Measurements from ENCODE around the gene NUDT14. TPM values are rescaled to one million over a fixed set of nuclear protein-coding genes. Genes with fewer than 3 reads are reported as not detected.

Gene NUDT14
- total RNA-seq, 4 donors from 2014 or later: 12.1 to 22.3 (median 16.6) TPM

DNA sequence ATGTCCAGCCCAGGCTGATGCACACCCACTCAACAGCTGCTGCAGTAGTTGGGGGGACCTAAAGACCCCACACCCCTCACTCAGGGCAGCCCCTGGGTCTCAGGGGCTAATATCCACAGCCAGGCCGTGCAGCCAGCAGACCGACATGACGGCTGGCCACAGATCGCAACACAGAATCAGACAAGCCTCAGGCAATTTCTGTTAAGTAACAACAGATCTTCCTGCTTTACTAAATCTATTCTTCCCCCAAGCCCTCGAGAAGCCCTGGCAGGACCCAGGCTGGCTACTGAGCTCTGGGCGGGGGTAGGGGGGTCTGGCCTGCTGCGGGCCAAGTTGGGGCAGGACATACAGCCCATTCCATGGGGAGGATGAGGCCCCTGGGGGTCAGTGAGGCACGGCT lies 28.0 kb upstream of the NUDT14 start:
- no peak for DNase-seq (ENCODE audit: low spot score)
- TF ChIP-seq, protein P1, sequence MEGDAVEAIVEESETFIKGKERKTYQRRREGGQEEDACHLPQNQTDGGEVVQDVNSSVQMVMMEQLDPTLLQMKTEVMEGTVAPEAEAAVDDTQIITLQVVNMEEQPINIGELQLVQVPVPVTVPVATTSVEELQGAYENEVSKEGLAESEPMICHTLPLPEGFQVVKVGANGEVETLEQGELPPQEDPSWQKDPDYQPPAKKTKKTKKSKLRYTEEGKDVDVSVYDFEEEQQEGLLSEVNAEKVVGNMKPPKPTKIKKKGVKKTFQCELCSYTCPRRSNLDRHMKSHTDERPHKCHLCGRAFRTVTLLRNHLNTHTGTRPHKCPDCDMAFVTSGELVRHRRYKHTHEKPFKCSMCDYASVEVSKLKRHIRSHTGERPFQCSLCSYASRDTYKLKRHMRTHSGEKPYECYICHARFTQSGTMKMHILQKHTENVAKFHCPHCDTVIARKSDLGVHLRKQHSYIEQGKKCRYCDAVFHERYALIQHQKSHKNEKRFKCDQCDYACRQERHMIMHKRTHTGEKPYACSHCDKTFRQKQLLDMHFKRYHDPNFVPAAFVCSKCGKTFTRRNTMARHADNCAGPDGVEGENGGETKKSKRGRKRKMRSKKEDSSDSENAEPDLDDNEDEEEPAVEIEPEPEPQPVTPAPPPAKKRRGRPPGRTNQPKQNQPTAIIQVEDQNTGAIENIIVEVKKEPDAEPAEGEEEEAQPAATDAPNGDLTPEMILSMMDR (IDR thresholded peaks at IDR 0.05): no peak

DNA sequence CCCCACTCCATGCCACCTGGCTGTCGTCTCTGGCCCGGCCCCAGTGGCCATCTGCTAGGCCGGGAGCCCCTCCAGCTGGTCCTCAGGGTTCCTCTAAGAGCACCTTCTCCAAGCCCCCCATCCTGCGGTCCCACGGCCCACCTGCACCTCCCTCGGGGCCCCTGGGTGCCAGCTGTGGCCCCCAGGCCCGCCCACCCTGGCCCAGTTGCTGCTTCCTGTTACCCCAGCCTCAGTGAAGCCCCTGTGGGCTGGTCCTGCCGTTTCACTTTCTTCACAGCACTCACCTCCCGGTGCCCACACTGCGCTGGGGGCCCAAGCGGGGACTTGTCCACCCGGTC lies 27.6 kb upstream of the NUDT14 start:
- ATAC-seq (ENCODE audit: low FRiP score): no peak
- DNase-seq (ENCODE audit: low spot score): no peak
- TF ChIP-seq, protein P1 (IDR thresholded peaks at IDR 0.05): no peak

More for the DNA sequence above, 28.0 kb upstream of the NUDT14 start:
- no peak for ATAC-seq (ENCODE audit: low FRiP score)

DNA sequence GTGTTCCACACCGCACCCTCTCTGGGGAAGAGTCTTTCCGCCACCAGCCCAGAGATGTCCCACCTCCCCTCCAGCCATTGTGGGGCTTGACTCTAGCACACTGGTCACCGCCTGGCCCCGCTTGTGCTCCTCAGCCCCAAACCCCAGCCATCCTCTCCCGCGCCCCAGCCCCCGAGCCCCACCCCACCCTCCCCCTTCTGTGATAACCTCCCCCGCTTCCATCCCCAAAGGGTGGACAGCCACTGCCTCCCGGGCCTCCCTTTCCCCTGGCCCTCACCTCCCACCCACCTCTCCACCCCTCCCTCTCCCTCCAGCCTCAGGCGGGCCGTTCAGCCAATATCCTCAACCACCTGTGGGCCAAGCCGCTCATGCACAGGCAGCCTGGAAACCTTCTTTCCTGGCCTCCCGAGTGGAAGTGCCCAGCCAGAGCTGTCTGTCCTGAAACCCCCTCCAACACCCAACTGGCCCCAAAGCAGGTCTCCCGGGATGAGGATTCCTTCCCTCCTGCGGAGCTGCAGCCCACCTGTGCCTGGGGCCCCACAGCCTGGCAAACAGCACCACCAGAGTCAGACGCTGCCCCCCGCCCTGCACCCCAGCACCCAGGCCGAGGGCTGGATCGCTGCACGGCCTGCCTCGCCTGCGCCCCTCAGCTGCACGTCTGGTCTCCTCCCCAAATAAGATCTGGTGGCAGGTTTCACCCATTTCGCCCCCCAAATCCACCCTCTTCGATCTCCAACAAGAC lies 27.1 kb upstream of the NUDT14 start:
- ATAC-seq (ENCODE audit: low FRiP score): no peak

DNA sequence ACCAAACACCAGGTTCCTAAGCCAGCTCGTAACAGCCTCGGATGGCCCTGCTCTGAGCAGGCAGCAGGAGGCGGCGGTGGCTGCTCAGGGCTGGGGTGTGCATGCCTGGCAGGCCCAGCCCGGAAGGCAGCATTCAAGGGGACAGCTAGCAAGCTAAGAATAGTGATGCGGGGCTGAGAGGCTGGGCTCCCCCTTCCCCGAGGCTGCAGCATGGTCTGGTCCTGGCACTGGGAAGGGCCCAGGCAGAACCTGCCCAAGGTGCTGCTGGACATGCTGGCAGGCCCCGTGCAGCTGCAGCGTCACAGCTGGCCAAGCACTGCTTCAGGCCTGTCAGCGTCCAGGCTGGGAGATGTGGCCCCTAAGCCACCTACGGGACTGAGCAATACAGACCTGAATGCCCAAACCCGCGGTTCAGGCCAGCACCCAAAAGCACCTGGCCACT lies 26.4 kb upstream of the NUDT14 start:
- TF ChIP-seq, protein P1 (IDR thresholded peaks at IDR 0.05): no peak
- ATAC-seq (ENCODE audit: low FRiP score): no peak

More for the DNA sequence above, 27.1 kb upstream of the NUDT14 start:
- TF ChIP-seq, protein P1 (IDR thresholded peaks at IDR 0.05): no peak
- DNase-seq (ENCODE audit: low spot score): no peak

DNA sequence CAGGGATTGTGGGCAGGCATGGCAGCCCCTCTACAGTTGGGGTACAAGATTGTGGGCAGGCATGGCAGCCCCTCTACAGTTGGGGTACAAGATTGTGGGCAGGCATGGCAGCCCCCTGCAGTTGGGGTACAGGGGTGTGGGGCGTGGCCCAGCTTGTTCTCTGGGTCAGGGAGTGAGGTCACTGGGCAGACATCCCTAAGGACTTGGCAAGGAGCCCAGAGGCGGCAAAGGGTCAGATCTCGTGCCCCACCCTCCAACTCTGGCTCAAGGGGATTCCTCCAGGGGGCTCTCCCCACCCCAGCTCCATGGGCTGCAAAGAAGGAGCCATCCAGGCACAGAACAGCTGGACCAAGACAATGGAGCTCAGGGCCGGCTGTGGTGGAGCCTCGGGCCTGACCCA lies 25.8 kb upstream of the NUDT14 start:
- ATAC-seq (ENCODE audit: low FRiP score) (no peak), DNase-seq (ENCODE audit: low spot score) (no peak)
- TF ChIP-seq, protein P1 (IDR thresholded peaks at IDR 0.05): no peak

More for the DNA sequence above, 26.4 kb upstream of the NUDT14 start:
- no peak for DNase-seq (ENCODE audit: low spot score)

DNA sequence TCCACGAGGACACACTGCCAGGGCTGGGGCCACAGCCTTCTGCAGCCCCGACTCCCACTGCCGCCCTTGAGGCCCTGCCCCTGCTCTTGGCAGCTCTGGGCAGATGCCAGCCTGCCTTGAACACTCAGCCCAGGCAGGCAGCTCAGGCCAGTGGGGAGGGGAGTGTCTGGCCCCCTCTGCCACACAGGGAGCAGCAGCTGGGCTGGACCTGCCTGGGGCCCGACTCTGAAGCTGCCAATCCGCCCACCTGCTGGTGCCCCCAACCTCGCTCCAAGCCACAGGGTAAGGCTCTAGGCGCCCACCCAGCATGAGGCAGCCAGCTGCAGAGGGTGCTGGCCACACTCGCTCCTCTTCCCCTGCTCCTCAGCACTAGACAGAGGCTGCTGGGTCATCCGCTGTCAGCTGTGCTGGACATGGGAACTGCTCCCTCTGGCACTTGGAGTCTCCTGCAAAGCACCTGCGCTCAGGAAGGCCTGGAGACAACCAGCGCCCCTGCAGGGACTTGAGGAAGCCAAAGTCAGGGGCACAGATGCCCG lies 24.6 kb upstream of the NUDT14 start:
- TF ChIP-seq, protein P1 (IDR thresholded peaks at IDR 0.05): no peak
- DNase-seq (ENCODE audit: low spot score) (no peak), ATAC-seq (ENCODE audit: low FRiP score) (no peak)
